Jurkat, Clone E6-1 (cell line): ENCODE data around the gene TMIGD1.

Experiments used
- DNase-seq: peaks from one replicate; pipeline ENCODE4 v3.0.0-alpha.2; 2011; ENCODE audit warnings: low read depth, low spot score
- H3K4me3 ChIP-seq: 2 replicates; pipeline ENCODE4 v1.5.1; 2011; ENCODE audit warnings: mild to moderate bottlenecking, low read length, control low read depth, moderate library complexity

Gene TMIGD1

DNA sequence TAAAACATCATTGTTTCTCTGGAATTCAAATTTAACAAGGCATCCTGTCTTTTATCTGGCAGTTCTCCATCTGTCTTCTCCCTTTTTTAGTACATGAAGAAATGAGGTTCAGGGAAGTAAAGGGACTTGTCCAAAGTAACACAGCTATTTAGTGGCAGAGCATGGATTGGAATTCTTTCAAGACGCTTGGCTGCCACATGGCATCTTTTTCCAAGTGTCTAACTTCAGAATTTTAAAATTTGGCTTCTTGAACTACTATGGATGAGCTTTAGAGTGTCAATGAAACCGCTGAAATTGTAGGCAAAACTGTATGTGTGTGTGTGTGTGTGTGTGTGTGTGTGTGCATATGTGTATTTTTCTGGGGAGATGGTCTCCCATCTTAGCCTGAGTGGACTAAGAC is 5.2 kb upstream of the TMIGD1 start:
- no peak for DNase-seq

DNA sequence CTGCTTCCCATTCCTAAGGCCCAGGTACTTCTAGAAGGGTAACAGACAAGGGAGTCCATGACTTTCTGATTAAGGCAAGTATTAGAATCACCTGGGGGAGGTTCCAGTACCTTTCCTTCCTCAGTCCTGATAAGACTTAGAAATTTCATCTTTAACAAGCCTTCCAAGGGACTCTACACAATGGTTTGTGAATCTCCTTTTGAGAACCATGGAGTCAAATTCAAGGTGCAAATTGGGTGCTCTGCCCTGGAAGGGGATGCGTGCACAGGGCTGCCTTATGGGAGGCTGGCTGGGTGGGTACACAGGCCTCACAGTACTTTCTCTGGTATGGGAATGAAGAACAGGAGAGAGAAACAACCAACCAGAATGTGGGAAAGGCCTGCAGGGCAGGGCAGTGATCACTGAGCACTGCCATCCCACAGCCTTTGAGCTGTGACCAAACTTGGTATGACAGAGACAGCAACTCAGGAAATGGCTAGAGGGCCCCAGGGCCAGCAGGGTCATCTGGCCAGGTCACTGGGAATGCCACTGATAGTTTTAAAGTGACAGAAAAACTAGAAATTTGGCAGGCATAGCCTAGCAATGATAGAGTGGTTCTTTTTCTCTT is 3.6 kb upstream of the TMIGD1 start:
- no peak for DNase-seq
- H3K4me3 ChIP-seq, result no peak overlapping the region

More for the DNA sequence above, 5.2 kb upstream of the TMIGD1 start:
- no peak overlapping the region for H3K4me3 ChIP-seq

GRCh38 chr17:30336369-30337171 is 2.7 kb upstream of the TMIGD1 start:
- H3K4me3 ChIP-seq, result peak overlapping the region; percentile 28
- peak; percentile 76 for DNase-seq

- no peak for DNase-seq
- no peak overlapping the region for H3K4me3 ChIP-seq
Observed at GRCh38 chr17:30334421-30334820, 564 bp upstream of the TMIGD1 start.

DNA sequence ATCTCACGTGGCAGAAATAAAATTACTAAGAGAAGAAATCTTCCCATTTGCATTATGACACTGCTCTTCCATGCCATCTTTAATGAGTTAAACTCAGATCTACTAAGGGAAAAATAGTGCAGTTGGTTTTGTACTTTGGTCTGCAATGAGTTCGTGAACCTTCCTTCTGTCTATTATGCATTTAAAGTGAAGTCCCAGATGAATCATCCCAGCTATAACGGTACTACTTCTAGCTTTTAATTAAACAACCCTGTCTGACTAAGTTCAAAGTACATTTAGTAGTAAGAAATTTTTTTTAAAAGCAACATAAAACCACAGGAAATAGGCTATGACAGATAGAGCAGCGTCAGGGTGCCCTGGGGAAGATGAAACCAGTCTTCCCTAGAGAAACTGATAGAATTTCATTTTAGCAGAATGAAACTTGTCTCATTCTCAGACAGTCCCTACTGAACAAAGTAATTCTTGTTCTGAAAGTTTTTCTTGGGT is 1.8 kb downstream of the TMIGD1 start:
- H3K4me3 ChIP-seq, result peak overlapping the region; percentile 25
- DNase-seq, result peak; percentile 88

DNA sequence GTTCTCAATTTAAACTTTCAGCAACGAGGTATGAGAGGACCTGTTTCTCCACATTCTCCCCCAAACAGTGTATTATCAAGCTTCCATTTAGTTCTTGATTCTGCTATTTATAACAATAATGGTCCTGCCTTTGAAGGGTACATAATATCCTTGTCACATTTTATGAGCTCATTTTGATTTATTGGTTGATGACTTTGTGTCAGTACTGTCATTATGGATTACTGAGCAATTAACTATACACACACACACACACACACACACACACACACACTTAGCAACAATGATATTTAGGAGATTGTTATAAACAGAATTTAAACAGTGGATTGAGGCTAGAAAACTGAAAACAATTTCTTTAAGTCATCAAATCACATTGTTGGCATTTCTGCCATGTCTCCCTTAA is 7.0 kb downstream of the TMIGD1 start:
- H3K4me3 ChIP-seq, result no peak overlapping the region
- DNase-seq, result no peak

- no peak for DNase-seq
- no peak overlapping the region for H3K4me3 ChIP-seq
Observed at GRCh38 chr17:30324723-30325122, 9.1 kb downstream of the TMIGD1 start.

DNA sequence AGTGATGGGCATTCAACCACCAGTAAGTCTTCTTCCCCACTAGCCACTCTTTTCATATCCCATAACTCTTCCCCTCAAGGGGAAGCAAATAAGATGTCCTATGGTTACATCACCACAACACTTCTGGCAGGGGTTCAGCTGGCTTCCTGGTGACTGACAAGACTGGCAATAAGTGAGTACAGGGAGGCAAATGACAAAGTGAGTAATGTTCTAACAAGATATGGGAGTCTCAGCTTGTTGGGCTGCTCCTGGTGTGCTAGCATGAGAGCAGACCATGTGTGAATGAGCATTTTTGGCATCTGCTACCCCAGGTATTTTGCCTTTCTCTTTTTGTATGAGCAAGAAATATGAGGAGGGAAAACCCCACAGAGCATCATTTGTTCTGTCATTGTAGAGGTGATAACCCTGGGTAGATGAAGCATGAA is 9.9 kb downstream of the TMIGD1 start:
- H3K4me3 ChIP-seq, result no peak overlapping the region
- peak; percentile 46 for DNase-seq

DNA sequence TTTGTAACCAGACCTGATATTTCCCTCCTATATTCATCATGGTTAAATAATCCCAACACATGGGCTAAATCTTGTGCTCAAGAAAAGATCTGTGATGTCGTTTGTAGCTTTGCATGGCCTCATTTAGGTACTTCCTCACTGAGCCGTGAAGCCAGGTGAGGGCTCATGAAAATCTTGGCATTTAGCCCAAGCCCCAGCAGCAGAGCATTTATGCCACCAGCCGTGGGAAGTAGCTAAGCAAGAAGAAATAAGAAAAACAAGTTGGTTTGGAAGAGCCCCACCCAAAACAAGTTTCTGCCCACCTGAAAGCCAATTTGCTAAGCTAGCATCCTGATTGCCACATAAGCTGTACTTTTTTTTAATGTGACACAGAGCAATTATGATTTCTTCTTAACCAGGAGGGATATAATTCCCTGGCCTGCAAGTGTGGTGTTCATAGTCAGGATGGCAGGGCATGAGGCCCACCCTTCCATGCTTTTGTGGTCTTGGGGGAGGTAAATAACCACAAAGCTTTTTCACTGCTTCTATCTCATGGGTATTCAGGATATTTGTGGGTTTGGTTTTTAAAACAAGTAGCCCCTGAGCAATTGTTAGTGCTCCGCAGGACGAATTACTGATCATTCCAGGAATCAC is 10.5 kb downstream of the TMIGD1 start:
- peak; percentile 63 for DNase-seq
- no peak overlapping the region for H3K4me3 ChIP-seq

DNA sequence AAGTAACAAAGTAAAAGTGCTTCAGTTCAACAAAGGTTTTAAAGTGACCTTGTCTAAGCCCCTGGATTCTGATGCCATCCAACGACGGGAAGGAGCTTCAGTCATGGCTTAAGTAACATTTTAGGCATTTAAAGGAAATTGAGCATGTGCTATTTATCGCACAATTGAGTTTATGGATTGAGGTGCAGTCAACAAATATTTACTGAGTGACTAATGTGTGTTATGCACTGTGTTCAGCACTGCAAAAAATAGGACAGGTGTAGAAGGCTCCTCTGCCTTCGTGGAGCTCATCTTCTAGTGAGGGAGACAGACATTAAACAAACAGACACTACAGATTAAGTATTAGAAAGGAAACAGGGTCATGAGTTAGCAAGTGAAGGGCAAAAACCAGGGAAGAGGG is 12.5 kb downstream of the TMIGD1 start:
- DNase-seq, result no peak
- H3K4me3 ChIP-seq, result no peak overlapping the region

- DNase-seq, result no peak
Observed at GRCh38 chr17:30318155-30318554, 15.7 kb downstream of the TMIGD1 start.

GRCh38 chr17:30316736-30317135 is 17.1 kb downstream of the TMIGD1 start:
- DNase-seq, result no peak

More at GRCh38 chr17:30318155-30318554, 15.7 kb downstream of the TMIGD1 start:
- no peak overlapping the region for H3K4me3 ChIP-seq

GRCh38 chr17:30315106-30315505 is 18.8 kb downstream of the TMIGD1 start:
- no peak for DNase-seq
- H3K4me3 ChIP-seq, result no peak overlapping the region

More at GRCh38 chr17:30316736-30317135, 17.1 kb downstream of the TMIGD1 start:
- no peak overlapping the region for H3K4me3 ChIP-seq

DNA sequence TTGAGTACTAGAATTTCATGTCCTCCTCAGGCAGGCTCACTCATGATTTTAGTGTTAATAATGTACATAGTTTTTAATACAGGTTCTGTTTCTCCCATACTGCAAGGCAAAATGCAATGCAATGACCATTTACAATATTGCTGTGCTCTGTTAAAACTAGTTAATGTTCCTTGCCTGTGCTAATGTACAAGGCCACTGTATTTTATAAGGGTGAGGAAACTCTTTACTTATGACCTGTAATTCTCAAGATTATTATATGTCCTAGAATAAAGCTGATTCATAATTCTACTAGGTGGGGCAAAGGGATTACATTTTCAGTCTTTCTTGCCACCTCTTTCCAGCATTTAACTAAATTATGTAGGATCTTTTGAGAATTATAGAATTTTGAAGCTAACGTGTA is 19.4 kb downstream of the TMIGD1 start:
- no peak for DNase-seq
- no peak overlapping the region for H3K4me3 ChIP-seq

- no peak for DNase-seq
- H3K4me3 ChIP-seq, result no peak overlapping the region
Observed at GRCh38 chr17:30312226-30312625, 21.6 kb downstream of the TMIGD1 start.

DNA sequence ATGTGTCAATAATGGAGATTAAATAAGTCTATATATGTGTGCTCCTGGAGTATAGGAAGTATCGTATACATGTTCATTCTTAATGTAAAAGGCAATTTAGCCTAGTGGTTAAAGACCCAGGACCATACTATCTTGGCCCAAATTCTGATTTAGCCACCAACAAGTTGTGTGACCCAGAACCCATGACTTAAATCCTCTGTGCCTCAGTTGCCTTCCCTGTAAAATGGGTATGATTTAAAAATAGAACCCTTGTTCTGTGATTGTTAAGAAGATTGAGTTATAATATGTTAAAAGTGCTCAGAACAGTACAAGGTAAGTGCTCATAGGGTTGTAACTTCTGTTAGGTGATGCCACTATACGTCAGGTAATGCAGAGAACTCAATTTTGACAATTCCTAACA is 23.3 kb downstream of the TMIGD1 start:
- no peak overlapping the region for H3K4me3 ChIP-seq
- no peak for DNase-seq

- DNase-seq, result no peak
- H3K4me3 ChIP-seq, result no peak overlapping the region
Observed at GRCh38 chr17:30309591-30309990, 24.3 kb downstream of the TMIGD1 start.

DNA sequence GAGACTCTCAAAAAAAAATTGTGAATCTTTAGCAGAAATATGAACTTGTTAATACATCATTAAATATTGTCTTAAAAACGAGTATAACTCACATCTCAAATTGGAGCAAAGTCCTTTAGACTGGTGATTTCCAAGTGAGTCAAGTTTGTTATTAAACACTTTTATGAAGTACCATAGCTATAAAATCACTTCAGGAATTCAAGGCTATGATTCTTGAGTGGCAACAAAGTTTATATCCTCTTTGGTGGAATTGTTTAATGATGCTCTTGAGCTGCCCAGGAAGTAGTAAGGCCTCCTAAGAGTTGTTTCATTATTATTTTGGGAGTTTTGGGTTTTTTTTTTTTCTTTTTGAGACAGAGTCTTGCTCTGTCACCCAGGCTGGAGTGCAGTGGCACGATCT is 25.5 kb downstream of the TMIGD1 start:
- no peak overlapping the region for H3K4me3 ChIP-seq

GRCh38 chr17:30304778-30305177 is 29.1 kb downstream of the TMIGD1 start:
- no peak for DNase-seq
- no peak overlapping the region for H3K4me3 ChIP-seq

More for the DNA sequence above, 25.5 kb downstream of the TMIGD1 start:
- no peak for DNase-seq

DNA sequence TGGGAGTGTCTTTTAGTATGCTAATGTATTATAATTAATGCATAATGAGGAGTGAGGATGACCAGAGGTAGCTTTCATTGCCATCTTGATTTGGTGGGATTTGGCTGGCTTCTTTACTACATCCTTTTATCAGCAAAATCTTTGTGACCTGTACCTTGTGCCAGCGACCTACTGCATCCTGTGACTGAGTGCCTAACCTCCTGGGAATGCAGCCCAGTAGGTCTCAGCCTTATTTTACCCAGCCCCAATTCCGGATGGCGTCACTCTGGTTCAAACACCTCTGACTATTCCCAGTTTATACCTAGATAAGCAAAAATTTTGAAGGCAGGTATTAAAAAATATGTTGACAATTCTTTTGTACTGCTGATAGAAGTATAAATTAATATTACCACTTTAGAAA is 31.6 kb downstream of the TMIGD1 start:
- H3K4me3 ChIP-seq, result no peak overlapping the region
- no peak for DNase-seq
